OCI-LY3 (cell line): ENCODE data around the gene MSI2.

Experiments used
- CTCF ChIP-seq: fragments of 200-600, 300-600 bp; sonication (generic); IDR thresholded peaks from 2 replicates; pipeline ENCODE4 v1.5.1; 2014; ENCODE audit warnings: antibody characterized with exemption, low read length, low read depth
- EZH2phosphoT487 ChIP-seq: fragments of 200-600 bp; shearing (Covaris generic); IDR thresholded peaks from 2 replicates; pipeline ENCODE4 v1.6.1; 2018; ENCODE audit warnings: antibody characterized with exemption, mixed run types, low read depth

GRCh38 chr17:57544834-57545463 lies 288.6 kb downstream of the MSI2 start:
- TF ChIP-seq CTCF (no peak), EZH2phosphoT487 (no peak)
